Adipose tissue (tissue), 3 donors: ENCODE data around the gene ZFR. TPM values are rescaled to one million over a fixed set of nuclear protein-coding genes. Genes with fewer than 3 reads are reported as not detected.
"Not testable (repeated sequence)": the region's sequence is repeated elsewhere in the genome, so short reads cannot be mapped to it uniquely, and the experiment has no call there.

ENCODE experiments used
- H3K27ac ChIP-seq: one replicate; pipeline ENCODE4 v1.5.1; 2013; ENCODE audit warnings: low read depth, low read length
- WGBS, 3 donors: extraction: QIAGEN DNeasy Blood & Tissue Kit; methylation state at CpG; one replicate each; pipeline ENCODE4 v1.1.7; 2013; 5-methylcytosine and 5-hydroxymethylcytosine counted together
- polyA plus RNA-seq, 3 donors: library from polyadenylated mRNA; stranded (reverse); fragments of 200-250 nt; gene quantifications; one replicate each; pipeline ENCODE4 v1.2.3, GENCODE V29; 2013
- donor health status: healthy with polysubstance abuse.
- donor health status: Bipolar disorder and iron deficiency.
- donor health status: healthy.

ZFR gene
- polyA plus RNA-seq, 3 donors, result 20.3 to 47.7 (median 35.1) TPM

GRCh38 chr5:32426440-32427151 lies 17.9 kb downstream of the ZFR start:
- WGBS, 3 donors, result 93 to 98% (median 94%) methylated on average over 7 of the region's 7 CpGs
- no peak overlapping the region for H3K27ac ChIP-seq

DNA sequence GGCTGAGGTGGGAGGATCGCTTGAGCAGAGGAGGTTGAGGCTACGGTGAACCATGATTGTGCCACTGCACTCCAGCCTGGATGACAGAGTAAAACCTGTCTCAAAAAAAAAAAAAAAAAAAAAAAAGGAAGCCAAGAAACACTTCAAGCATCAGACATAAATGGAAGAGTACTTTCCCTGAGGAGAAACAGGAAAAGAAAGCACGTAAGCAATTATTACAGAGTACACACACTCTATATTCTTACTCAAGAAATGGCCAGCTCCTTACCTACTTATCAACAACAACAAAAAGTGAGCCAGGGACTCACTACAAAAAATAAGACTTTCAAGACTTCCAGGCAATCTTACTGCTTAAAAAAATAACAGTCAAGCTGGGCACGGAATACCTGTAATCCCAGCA lies 21.8 kb downstream of the ZFR start:
- no peak overlapping the region for H3K27ac ChIP-seq
- WGBS, 3 donors, result 83 to 91% (median 88%) methylated on average over 4 of the region's 4 CpGs

DNA sequence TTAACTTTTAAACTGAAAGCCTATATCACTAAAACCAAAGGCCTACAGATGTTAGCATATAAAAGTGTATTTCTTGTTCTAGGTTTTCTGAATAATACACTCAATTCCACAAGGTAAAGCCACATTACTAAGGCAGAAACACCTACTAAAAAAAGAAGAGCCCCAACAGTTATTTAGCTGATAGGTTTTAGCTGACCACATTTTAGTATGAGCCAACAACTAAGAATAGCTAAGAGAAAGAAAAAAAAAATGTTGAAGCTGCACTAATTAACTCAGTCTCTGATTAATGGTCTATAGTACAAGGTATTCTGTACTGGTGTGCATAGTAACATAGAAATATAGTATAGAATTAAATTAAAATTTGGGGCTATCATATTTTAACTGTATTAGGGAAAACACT lies 23.5 kb downstream of the ZFR start:
- no peak overlapping the region for H3K27ac ChIP-seq

DNA sequence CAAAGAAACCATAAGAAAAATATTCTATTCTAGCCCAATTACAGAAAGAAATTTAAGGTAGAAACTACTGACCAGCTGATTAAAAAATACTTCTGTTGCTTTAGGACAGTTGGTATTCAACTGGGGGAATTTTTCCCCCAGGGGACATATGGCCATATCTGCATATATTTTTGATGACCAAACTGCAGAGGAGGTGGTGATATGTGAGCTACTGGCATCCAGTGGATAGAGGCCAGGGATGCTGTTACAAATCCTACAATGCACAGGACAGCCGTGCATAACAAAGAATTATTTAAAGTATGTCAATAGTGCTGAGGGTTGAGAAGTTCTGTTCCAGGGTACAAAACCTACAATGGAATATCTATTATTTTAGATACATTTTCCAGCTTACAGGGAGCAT lies 24.0 kb downstream of the ZFR start:
- WGBS, 3 donors, result 58 to 73% (median 69%) methylated on average over 1 of the region's 1 CpG
- H3K27ac ChIP-seq, result no peak overlapping the region

- 69 to 86% (median 86%) methylated on average over 2 of the region's 2 CpGs for WGBS, 3 donors
- no peak overlapping the region for H3K27ac ChIP-seq
Measured at GRCh38 chr5:32419791-32420190, 24.7 kb downstream of the ZFR start.

DNA sequence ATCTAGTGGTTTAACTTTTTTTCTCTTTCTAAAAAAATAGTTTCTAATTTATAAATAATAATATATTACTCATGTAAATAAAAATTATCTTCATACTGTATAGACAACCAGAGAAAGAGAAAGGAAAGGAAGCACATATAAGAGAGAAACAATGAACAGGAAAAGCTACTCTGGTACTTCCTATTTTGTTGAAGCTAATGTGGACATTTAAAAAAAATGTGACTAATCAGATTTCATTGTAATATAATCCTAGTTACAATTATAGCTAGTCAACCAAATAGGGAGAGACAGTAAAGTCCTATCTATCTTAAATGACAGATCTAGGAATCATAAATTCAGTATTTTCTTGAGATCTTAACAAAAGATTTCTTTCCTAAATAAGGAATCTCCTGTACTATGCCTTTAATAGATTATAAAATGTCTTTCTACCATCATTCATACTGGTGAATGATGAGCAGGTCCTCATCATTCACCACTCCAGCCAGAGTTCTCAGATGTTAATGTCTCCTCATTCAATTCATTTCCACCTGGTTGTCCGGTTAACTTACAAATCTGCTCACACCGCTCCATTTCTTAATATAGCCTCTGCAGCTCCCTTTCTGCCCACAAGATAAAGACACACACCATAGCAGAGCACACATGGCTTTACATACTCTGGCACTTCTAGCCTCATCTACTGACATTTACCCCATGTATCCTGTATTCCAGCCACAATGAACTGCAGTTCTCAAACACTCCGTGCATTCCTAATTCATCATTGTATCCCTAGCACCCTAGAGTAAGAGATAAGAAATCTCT lies 30.9 kb downstream of the ZFR start:
- WGBS, 3 donors, result 86 to 89% (median 87%) methylated on average over 3 of the region's 3 CpGs
- no peak overlapping the region for H3K27ac ChIP-seq

GRCh38 chr5:32410630-32411029 lies 33.9 kb downstream of the ZFR start:
- H3K27ac ChIP-seq, result no peak overlapping the region

DNA sequence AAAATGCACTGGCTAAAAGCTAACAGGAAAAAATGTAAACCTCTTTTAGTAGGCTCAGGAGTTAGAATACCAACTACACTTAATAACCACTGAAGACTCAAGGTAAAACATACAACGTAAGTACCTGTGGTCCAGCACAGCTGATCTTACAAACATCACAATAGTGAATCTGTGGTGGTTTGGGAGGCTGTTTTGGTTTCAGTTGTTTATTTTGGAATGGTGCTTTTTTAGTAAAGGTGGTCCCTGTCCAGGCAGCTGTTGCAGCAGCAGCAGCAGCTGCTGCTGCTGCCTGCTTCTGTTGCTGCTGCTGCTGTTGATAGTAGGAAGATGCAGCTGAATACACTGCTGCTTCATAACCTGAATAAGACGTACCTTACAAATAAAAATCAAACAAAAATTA lies 37.9 kb downstream of the ZFR start:
- WGBS, 3 donors, result 93 to 97% (median 95%) methylated on average over 2 of the region's 2 CpGs
- H3K27ac ChIP-seq, result no peak overlapping the region

DNA sequence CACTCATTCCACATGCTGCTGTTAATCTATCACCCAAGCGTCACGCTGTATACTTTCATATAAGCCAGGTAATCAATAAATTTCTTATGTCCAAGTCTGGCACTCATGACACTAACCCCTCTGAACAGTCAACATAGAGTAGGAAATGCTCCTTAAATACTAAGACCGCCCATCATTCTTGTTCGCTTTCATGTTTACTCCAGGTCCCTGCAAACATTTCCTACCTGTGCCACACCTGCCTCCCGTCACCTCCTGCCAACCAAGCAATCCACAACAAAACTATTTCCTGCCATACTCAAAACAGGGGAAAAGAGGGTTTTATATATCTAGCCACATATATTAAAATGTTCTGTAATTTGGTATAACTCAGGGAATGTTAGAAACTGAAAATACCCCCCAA lies 39.0 kb downstream of the ZFR start:
- 86 to 97% (median 96%) methylated on average over 5 of the region's 5 CpGs for WGBS, 3 donors
- H3K27ac ChIP-seq, result no peak overlapping the region

DNA sequence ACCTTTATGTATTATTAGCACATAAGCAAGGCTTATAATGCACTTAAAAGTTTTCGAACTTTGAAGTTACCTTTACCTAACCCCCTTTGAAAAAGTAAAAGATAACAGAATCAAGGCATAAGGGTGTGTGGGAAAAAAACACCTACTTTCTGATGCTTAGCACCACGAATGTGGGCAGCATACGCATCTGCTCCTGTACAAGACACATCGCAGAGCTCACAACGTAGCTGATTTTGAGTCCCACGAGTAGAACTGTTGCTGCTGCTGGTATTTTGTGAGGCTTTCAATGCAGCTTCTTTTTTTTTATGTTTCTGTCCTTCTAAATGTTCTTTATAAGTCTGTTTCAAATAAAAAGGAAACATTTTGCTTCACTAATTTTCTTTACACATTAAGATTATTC lies 40.8 kb downstream of the ZFR start:
- WGBS, 3 donors, result 86 to 93% (median 91%) methylated on average over 6 of the region's 6 CpGs

DNA sequence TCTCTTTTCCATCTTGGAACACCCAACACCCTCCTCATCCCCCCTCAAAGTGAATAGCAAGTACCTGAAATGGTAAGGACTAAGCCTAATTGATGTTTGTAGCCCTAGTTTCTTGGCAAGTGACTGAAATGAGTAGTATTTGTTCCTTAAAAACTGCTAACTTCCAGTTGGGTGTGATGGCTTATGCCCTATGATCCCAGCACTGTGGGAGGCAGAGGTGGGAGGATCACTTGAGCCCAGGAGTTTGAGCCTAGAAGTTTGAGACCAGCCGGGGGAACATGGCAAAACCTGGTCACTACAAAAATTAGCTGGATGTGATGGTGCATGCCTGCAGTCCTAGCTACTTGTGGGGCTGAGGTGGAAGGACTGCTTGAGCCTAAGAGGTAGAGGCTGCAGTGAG lies 44.1 kb downstream of the ZFR start:
- 85 to 100% (median 89%) methylated on average over 1 of the region's 1 CpG for WGBS, 3 donors
- no peak overlapping the region for H3K27ac ChIP-seq

More for the DNA sequence above, 40.8 kb downstream of the ZFR start:
- no peak overlapping the region for H3K27ac ChIP-seq

GRCh38 chr5:32398754-32399153 lies 45.8 kb downstream of the ZFR start:
- H3K27ac ChIP-seq, result not testable (repeated sequence)
- 88 to 97% (median 95%) methylated on average over 10 of the region's 10 CpGs for WGBS, 3 donors

DNA sequence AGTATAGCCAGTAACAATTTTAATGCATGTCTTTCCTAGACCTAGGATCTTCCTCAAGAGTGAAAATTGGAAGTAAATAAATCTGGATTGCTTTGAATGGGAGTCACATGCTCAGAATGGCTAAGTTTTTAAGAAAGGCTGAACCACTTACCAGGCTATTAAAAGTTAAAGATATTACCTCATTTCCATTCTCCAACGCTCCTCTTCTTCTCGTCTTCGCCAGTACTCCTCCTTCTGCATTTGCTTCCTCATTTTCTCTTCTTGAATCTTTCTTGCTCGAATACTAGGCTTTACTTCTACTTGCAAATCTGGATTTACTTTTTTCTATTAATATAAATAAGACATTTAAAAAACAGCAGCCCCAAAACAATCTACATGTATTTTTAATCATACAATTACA lies 49.6 kb downstream of the ZFR start:
- H3K27ac ChIP-seq, result no peak overlapping the region
- 54 to 91% (median 65%) methylated on average over 4 of the region's 4 CpGs for WGBS, 3 donors

GRCh38 chr5:32392039-32392438 lies 52.5 kb downstream of the ZFR start:
- H3K27ac ChIP-seq, result no peak overlapping the region
- 65 to 70% (median 67%) methylated on average over 3 of the region's 3 CpGs for WGBS, 3 donors

DNA sequence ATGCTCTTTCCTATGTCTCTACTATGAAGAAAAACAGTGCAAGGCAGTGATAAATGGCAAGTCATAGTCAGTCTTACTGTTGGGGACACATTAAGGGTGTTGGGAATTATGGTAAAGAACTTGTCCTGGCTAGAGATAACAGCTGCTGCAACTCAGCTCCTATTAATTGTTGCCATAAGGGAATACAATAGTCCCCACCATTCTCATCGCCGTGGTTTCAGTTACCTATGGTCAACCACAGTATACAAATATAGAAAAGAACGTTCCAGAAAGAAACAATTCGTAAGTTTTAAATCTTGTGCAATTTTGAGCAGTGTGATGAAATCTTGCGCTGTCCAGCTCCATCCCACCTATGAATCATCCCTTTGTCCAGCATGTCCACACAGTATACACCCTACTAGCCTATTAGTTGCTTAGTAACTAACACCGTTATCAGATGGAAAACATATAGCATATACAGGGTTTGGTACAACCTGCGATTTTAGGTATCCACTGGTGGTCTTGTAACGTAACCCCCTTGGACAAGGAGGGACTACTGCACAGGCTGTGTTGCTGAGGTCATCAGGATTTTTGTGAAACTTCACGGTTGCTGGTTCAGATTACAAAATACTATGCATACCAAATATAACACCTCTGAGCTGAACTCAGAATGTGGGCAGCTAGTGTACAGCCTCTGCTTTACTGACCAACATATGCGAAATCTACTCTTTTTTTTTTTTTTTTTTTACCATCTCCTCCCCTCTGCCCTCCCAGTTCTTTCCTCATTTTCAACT lies 53.5 kb downstream of the ZFR start:
- 47 to 86% (median 55%) methylated on average over 10 of the region's 10 CpGs for WGBS, 3 donors
- H3K27ac ChIP-seq, result no peak overlapping the region

DNA sequence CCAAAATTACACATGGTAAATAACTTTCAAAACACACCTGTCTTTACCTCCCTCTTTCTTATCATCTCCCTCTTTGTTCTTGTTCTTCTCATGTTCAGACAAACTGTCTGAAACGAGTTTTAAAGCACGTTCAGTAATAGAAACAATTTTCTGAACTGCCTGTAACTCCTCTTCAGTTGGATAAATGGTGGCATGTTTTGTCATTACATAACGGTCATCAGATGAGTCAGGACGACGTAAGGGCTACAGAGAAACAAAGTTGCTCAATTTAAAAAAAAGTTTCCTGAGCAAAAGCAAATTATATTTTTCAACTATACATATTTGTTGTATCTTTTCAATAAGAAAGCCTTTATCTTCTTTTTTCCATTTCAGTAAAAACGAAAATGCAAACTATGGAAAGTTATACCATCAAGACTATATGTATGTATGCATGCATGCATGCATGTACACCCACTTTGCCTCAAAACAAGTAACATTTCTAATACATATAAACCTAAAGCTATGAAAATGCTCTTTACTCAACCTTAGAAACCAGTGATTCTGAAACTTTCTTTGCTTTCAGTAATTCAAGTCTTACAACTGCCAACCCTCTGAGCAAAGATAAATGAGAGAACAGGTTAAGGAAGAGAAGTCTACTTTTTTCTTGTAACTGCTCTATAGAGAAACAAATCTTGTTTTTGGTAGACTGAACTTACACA lies 56.0 kb downstream of the ZFR start:
- WGBS, 3 donors, result 39 to 65% (median 45%) methylated on average over 6 of the region's 6 CpGs
- no peak overlapping the region for H3K27ac ChIP-seq

GRCh38 chr5:32387841-32388240 lies 56.7 kb downstream of the ZFR start:
- no peak overlapping the region for H3K27ac ChIP-seq

GRCh38 chr5:32387211-32387610 lies 57.3 kb downstream of the ZFR start:
- H3K27ac ChIP-seq, result no peak overlapping the region
- WGBS, 3 donors, result 54 to 64% (median 60%) methylated on average over 3 of the region's 3 CpGs

- H3K27ac ChIP-seq, result no peak overlapping the region
Measured at GRCh38 chr5:32384621-32385020, 59.9 kb downstream of the ZFR start.
